ENCODE measurements around the gene RAB27A. TPM values are rescaled to one million over a fixed set of nuclear protein-coding genes. Genes with fewer than 3 reads are reported as not detected.

RAB27A gene
- total RNA-seq, 4 donors from 2014 or later, result 8.3 to 30.8 (median 18.2) TPM

DNA sequence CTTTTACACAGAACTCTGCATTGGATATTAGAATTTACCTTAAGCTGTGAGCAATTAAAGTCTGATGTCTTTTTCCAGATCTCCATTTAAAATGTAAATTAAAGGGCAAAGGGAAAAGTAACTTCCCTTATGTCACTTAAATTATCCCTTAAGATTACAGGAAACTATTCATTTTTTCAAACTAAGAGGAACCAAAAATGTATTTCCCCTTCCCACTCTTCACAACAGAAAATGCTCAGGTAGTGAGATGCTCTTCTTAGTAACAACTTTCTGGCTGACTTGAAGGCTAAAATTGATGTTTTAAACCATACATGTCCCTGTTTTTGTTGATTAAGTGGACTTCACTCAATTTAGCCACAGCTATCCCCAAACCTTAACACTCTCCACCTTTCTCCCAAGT, 110.5 kb downstream of the RAB27A start:
- TF ChIP-seq POLR2A (IDR thresholded peaks at IDR 0.05) (no peak), CTCF (IDR thresholded peaks at IDR 0.05) (no peak)
- no peak for DNase-seq
- Histone ChIP-seq H3K4me1 (no peaks in the 10 kb centered on the region), H3K9me3 (no peaks in the 10 kb centered on the region), H3K4me3 (no peak overlapping the region), H3K27me3 (no peaks in the 10 kb centered on the region), H3K27ac (no peak overlapping the region), H3K36me3 (peaks cover 0 to 50% (median 0%) of the 10 kb centered on the region in 3 donors)

GRCh38 chr15:55170361-55170760, 119.3 kb downstream of the RAB27A start:
- no peak for TF ChIP-seq POLR2A (IDR thresholded peaks at IDR 0.05)
- no peak for TF ChIP-seq CTCF (IDR thresholded peaks at IDR 0.05)
- no peak overlapping the region for H3K27ac ChIP-seq
- no peak for DNase-seq

DNA sequence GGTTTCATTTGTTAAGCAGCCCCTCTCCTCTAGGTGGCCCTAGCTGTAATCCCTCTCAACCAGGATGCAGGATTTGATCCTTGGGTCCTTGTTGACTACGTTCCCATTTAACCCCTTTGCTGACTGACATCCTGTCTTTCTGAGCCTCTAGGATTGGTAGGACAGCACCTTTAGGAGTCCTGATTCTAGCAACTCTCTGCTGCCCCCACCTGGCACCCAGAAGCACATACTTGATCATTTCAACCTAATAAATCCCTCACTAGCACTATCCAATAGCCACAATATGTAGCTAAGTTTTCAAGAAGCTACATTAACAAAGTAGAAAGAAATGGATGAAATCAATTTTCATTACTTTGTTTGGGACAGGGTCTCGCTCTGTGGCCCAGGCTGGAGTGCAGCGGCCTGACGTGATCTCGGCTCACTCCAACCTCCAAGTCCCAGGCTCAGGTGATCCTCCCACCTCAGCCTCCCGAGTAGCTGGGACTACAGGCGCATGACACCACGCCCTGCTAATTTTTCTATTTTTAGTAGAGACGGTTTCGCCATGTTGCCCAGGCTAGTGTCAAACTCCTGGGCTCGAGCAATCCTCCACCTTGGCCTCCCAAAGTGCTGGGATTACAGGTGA, 121.2 kb downstream of the RAB27A start:
- Histone ChIP-seq H3K4me3 (no peak overlapping the region), H3K36me3 (no peaks in the 10 kb centered on the region), H3K9me3 (no peaks in the 10 kb centered on the region), H3K27ac (no peak overlapping the region), H3K4me1 (no peaks in the 10 kb centered on the region), H3K27me3 (no peaks in the 10 kb centered on the region)
- TF ChIP-seq CTCF (IDR thresholded peaks at IDR 0.05) (peak in 5 of 6 experiments; percentile 7 to 60 (median 58)), POLR2A (IDR thresholded peaks at IDR 0.05) (no peak)
- DNase-seq, result peak in 2 of 3 donors; percentile 63 to 73

More at GRCh38 chr15:55170361-55170760, 119.3 kb downstream of the RAB27A start:
- Histone ChIP-seq H3K27me3 (no peaks in the 10 kb centered on the region), H3K4me3 (no peak overlapping the region), H3K9me3 (no peaks in the 10 kb centered on the region), H3K36me3 (no peaks in the 10 kb centered on the region), H3K4me1 (no peaks in the 10 kb centered on the region)

DNA sequence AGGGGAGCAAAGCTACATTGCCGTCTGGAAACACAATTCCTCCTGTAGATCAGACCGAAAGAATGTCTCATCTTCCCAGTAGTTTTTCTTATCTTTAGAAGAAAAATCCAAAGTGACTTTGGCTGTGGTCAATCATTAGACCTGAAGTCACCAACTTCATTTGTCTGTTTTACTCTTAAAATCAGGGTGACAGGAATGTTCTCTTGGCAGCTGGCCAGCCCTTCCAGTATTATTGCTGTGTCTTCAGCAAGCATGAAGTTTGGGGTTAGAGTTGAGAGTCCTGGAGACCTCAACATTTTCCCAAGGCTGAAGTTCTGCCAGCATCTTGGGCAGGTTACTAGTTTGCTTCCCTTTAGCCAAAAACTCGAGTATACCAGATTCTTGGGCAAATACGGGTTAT, 125.3 kb downstream of the RAB27A start:
- TF ChIP-seq POLR2A (IDR thresholded peaks at IDR 0.05), result no peak
- no peak for DNase-seq

More for the DNA sequence above, 125.3 kb downstream of the RAB27A start:
- Histone ChIP-seq H3K4me3 (no peak overlapping the region), H3K36me3 (no peaks in the 10 kb centered on the region), H3K27me3 (no peaks in the 10 kb centered on the region), H3K9me3 (no peaks in the 10 kb centered on the region), H3K4me1 (no peaks in the 10 kb centered on the region), H3K27ac (no peak overlapping the region)

Other genes with a start within 250 kb of the RAB27A start
- gene RSL24D1, start 92.9 kb downstream of the RAB27A start, total RNA-seq, result 10 to 100 TPM; 22.6 to 61.9 (median 28.2) TPM
- gene PIGBOS1, start 29.3 kb upstream of the RAB27A start, total RNA-seq, result 10 to 100 TPM in 1 of 4 donors, 1 to 10 TPM in 3; 4.2 to 12.0 (median 7.1) TPM
- gene PIGB, start 29.4 kb upstream of the RAB27A start, total RNA-seq, result 10 to 100 TPM in 3 of 4 donors, 1 to 10 TPM in 1; 3.2 to 34.7 (median 15.4) TPM
- gene CCPG1, start 118.5 kb upstream of the RAB27A start, total RNA-seq, result 10 to 100 TPM; 24.8 to 36.3 (median 29.5) TPM
- not detected for gene PIERCE2, start 118.7 kb upstream of the RAB27A start, total RNA-seq
- gene DNAAF4, start 218.4 kb upstream of the RAB27A start, total RNA-seq, result 1 to 10 TPM in 1 of 4 donors, not detected in 3; 2.6 TPM